Inflammatory macrophage treated with lipopolysaccharide for 1 hour (primary cell): Measurements from ENCODE around the gene PRDM2.

ENCODE experiments used
- DNase-seq, 2 donors: peaks; one replicate each; pipeline ENCODE4 v3.0.0-alpha.2; 2020 to 2022

Gene PRDM2

DNA sequence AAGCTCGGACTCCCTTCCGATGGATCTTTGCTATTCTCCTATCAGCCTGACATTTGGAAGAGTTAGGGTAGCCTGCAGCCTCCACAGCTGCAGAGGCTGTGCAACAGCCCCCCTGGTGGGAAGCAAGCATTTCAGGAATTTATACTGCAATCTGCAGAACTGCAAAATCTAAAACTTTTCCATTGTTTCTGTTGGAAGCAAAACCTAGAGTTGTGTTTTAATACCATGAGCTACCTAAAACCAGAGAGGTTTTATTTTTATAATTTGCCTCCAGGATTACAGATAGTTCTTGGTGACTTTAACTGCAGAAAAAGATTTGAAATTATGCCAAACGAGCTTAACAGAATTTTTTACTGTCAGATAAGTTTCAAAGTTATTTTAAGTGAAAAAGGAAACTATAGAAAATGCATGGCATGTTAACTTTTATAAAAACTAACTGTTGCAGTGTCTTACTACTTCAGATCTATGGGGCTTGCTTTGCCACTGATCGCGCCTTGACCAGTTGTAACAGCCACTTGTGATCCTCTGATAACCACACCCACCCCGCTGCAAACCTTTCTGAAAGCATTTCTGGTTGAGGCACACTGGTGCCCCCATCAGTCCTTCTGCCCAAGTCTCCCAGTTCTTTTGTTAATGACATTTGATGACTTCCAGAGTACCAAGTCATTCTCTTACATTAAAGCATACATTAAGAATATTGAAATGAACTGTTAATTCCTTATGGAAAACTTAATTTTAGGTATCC lies 64.8 kb downstream of the PRDM2 start:
- no peak for DNase-seq

DNA sequence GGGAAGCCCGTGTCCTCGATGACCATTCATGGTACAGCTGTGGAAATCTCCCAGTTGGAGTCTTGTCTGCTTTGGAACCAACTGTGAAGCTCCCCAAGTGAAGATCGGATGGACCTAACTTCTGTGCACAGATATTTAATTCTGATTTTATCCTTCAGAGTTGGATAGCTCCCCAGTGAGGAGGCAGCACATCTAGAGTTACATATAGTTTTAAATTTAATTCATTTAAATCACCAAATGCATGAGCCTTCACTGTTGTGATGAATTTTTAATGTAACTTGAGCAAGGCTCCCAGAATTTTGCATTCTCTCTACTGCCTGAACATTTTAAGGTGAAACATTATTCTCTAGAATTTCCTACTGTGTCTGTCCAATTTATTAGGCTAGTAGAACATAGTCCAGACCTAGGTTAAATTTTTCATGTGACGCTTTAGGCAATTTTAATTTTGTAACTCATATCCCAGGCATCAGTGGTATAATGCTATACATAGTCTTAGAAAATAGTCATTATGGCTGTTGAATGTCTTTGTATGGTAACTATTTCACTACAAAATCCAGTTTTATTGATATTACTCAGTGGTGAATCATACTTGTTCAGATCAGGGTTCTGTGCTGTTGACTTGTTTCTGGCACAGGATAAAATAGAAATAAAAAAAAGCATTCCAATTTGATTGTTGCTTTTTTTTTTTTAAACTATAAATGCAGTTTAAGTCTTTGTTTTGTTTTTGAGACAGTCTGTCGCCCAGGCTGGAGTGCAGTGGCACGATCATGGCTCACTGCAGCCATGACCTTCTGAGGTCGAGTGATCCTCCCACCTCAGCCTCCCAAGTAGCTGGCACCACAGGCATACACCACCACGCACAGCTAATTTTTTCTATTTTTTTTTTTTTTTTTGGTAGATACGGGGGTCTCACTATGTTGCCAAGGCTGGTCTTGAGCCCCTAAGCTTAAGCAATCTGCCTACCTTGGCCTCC lies 66.9 kb downstream of the PRDM2 start:
- no peak for DNase-seq

DNA sequence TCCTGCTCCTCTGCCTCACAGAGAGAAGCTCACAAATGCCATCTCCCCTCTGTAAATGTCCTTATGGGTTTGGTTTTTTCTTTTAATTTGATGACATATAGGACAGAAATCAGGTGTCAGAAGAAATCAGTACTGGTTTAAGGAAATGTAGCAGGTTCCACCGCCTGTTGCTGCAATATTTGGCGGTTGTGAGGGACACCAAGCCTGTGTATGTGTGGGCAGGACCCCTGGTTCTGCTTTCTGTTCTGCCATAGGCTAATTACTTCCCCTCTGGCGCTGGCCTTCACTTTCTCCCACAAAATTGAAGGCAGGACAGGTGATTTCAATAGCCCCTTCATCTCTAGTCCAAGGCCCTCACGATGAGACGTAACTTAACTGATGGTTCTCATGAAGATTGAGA lies 69.2 kb downstream of the PRDM2 start:
- DNase-seq = peak; percentile 69 to 81

DNA sequence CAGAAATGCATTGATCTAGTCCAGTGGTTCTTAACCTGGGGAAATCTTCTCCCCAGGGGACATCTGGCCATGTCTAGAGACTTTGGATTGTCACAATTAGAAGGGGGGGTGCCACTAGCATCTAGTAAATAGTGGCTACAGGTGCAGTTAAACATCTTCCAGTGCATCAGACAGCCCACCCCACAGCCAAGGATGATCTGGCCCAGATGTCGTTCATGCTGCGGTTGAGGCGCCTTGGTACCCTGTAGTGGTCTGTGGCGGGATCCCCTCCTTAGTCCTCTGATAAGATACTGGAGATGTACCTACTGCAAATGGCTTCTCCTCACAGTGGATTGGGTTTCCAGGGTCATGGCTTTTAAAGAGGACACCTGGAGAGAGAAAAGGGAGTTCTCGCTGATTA lies 69.8 kb downstream of the PRDM2 start:
- DNase-seq = no peak

DNA sequence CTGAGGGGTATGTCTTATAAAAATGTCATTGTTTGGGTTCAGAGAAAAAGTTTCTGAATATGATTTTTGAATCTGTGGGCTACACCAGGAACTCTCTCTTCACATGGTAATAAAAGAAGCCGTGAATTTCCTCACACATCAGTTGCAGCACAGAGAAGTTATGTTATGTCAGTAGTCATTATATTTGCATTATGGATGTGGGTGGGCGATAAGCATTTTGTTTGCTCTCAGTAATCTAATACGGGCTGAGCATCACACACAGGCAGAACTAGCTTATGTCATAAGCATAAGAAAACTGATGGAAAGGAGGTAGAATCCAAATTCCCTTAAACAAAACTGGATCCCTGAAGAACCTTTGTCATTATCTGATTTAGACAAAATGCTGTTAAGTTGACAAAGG lies 70.8 kb downstream of the PRDM2 start:
- DNase-seq = peak; percentile 58 to 78

DNA sequence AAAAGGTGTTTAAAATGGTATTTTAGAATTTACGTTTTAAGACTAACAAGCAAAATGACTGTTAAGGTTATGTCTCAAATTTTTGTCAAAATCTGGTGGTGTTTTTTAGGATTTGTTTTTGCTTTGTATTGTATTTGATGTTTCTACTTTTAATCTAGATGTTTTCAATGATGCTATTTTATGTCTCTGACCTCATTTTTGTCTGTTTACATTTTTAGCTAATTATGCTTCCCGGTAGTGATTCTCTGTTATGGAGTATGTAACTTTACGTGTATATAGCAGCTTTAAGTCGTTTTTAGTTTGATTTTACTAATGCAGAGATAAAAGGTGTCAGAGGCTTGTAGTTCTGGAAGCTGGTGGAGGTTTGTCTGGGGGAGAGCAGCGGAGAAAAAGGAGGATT lies 71.8 kb downstream of the PRDM2 start:
- DNase-seq = no peak

DNA sequence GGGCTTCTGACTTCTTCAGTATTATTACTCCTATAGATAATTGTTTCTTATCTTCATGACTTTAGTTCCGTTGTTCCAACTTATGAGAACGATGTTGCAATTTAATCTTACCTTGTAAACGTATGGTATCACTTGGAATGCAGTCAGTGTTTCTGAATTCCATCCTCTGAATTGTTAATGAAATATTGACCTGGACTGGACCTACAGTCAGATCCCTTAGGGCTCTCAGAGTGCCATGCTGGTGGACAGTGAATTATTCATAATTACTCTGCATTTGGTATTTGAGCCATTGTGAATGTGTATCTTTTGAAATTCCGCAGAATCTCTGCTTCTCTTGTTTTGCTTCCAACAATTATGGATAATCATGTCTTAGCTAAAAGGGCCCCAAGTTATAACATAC lies 72.3 kb downstream of the PRDM2 start:
- no peak for DNase-seq

DNA sequence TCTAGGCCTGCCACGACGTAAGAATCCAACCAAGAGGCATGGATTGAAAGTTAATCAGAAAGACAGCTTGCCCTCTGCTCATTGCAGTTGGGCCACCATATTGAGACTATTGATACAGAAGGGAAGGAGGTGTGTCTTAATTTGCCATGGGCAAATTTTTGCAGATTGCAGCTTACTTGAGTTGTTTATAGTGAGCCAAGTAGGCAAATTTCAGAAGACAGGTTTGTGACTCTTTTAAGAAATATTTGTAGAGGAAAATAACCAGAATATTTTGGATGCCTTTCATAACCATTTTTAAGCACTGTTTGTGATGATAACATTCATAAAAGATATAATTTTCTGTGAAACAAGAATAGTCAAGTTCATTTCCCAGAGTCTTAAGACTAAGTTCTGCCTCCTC lies 74.1 kb downstream of the PRDM2 start:
- no peak for DNase-seq

DNA sequence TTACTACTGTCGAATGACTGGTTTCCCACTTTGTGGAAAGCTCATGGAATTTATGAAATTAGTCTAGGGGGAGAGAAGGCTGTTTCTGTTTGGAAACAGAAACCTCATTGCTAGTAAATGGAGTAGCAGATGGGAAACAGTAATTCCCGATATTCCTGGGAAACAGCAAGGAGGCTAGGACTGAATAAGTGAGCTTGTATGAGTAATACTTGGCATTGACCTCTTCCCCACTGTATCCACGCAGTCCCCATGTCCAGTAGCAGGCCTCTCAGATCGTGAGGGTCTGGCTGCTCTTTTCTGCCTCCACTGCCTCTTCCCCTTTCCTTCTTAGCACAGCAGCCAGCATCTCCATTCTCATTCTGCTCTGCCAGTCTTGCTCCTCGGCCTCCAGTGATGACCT lies 75.5 kb downstream of the PRDM2 start:
- DNase-seq = no peak

DNA sequence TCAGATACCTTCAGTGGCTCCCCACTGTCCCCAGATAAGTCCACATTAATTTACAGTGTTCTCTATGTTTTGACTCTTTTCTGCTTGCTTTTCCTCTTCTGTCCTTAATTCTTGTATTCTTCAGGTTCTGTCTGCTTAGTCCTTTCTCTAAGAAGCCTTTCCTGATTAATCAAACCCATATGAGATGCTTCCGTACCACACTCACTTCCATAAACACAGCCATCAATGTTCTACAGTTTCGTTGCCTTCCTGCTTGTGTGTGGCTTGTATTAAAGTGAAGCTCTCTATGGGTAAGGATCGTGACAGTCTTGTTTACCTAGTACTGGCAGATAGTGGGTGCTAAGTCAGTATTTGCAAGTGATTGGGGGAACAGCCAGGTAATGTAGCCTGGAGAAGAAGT lies 75.9 kb downstream of the PRDM2 start:
- DNase-seq = no peak

DNA sequence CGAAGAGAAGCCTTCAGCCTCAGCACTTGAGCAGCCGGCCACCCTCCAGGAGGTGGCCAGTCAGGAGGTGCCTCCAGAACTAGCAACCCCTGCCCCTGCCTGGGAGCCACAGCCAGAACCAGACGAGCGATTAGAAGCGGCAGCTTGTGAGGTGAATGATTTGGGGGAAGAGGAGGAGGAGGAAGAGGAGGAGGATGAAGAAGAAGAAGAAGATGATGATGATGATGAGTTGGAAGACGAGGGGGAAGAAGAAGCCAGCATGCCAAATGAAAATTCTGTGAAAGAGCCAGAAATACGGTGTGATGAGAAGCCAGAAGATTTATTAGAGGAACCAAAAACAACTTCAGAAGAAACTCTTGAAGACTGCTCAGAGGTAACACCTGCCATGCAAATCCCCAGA lies 78.4 kb downstream of the PRDM2 start:
- no peak for DNase-seq

DNA sequence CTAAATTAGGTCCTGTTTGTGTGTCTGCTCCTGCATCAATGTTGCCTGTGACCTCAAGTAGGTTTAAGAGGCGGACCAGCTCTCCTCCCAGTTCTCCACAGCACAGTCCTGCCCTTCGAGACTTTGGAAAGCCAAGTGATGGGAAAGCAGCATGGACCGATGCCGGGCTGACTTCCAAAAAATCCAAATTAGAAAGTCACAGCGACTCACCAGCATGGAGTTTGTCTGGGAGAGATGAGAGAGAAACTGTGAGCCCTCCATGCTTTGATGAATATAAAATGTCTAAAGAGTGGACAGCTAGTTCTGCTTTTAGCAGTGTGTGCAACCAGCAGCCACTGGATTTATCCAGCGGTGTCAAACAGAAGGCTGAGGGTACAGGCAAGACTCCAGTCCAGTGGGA lies 79.9 kb downstream of the PRDM2 start:
- no peak for DNase-seq

DNA sequence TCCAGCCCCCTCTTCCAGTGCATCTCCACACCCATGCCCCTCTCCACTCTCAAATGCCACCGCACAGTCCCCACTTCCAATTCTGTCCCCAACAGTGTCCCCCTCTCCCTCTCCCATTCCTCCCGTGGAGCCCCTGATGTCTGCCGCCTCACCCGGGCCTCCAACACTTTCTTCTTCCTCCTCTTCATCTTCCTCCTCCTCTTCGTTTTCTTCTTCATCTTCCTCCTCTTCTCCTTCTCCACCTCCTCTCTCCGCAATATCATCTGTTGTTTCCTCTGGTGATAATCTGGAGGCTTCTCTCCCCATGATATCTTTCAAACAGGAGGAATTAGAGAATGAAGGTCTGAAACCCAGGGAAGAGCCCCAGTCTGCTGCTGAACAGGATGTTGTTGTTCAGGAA lies 80.8 kb downstream of the PRDM2 start:
- DNase-seq = no peak

DNA sequence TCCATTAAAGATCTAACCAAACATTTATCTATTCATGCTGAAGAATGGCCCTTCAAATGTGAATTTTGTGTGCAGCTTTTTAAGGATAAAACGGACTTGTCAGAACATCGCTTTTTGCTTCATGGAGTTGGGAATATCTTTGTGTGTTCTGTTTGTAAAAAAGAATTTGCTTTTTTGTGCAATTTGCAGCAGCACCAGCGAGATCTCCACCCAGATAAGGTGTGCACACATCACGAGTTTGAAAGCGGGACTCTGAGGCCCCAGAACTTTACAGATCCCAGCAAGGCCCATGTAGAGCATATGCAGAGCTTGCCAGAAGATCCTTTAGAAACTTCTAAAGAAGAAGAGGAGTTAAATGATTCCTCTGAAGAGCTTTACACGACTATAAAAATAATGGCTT lies 81.2 kb downstream of the PRDM2 start:
- no peak for DNase-seq

DNA sequence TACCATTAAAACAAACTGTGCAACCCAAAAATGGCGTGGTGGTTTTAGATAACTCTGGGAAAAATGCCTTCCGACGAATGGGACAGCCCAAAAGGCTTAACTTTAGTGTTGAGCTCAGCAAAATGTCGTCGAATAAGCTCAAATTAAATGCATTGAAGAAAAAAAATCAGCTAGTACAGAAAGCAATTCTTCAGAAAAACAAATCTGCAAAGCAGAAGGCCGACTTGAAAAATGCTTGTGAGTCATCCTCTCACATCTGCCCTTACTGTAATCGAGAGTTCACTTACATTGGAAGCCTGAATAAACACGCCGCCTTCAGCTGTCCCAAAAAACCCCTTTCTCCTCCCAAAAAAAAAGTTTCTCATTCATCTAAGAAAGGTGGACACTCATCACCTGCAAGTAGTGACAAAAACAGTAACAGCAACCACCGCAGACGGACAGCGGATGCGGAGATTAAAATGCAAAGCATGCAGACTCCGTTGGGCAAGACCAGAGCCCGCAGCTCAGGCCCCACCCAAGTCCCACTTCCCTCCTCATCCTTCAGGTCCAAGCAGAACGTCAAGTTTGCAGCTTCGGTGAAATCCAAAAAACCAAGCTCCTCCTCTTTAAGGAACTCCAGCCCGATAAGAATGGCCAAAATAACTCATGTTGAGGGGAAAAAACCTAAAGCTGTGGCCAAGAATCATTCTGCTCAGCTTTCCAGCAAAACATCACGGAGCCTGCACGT lies 82.1 kb downstream of the PRDM2 start:
- DNase-seq = peak; percentile 45 to 53

DNA sequence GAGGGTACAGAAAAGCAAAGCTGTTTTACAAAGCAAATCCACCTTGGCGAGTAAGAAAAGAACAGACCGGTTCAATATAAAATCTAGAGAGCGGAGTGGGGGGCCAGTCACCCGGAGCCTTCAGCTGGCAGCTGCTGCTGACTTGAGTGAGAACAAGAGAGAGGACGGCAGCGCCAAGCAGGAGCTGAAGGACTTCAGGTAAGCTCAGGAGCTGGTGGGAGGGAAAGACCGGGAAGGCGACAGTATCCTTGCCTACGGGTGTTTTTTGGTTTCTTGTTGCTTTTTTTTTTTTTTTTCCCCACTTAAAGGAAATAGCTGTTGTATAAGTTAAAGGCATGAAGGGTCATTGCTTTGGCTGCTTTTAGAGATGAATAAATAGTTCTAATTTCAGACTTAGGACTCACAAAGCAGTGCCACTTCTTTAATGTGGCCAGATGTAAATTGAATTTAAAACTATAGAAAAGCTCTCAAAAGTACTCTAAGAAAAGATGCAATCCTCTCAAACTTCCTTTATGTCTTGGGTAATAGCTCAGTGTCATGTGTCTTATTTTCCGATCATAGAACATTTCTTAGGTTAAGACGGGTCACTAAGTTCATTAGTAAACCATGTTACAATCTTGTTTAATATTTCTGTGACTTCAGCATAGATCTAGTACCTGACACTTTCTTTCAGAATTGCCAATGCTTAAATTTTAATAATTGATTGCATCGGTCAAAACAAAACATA lies 82.8 kb downstream of the PRDM2 start:
- DNase-seq = peak; percentile 40 to 48

DNA sequence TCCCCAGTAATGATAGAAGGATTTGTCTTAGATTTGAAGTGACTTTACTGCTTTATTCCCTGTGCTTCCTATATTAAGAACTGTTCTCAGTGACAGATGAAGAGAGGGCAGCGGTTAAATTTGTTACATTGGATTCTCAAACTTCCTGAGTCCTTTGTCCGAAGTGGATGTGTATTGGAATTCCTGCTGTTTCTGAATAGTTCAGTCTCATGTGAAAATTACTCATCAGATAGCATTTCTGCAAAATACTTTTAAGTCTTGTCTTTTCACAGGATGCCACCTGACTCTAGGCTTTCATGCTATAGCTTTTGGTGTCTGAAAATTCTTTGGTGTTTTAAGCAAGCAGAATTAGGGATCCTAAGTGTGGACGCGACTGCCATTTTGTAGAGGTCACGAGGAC lies 83.6 kb downstream of the PRDM2 start:
- peak in 1 of 2 donors; percentile 44 for DNase-seq

DNA sequence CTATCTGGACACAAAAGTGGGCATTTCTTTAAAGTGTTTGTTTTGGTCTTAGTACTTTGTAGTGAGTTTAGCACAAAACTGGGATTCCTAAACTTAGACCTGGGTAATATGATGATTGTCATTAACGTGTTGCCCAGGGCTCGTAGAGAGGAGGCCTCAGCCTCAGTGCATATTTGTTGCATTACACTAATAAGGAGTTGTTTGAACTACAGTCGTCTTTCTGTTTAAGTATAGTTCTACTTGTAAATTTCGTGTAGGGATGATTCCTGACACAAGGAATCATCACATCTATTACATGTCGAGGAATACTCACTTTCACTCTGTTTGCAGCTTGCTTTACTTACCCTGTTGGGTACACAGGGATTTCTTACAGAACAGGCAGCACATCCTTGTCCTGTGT lies 85.0 kb downstream of the PRDM2 start:
- no peak for DNase-seq

DNA sequence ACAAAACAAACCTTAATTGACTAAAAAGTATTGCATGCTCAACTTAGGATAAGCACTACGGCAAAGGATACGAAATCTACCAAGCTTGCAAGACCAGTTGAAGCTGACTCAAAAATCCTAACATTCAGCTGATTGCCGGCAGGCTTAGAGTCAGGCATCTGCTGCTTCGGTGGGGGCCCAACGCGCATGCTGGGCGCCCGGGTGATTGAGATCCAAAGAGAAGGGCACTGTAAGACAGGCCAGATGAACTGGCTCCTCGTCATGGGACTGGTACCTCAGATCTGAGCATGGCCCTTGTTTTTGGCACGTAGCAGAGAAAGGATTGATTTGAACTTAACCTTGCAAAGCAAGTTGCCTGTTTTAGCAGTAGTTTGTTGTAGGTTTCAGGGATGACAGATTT lies 86.6 kb downstream of the PRDM2 start:
- DNase-seq = no peak

DNA sequence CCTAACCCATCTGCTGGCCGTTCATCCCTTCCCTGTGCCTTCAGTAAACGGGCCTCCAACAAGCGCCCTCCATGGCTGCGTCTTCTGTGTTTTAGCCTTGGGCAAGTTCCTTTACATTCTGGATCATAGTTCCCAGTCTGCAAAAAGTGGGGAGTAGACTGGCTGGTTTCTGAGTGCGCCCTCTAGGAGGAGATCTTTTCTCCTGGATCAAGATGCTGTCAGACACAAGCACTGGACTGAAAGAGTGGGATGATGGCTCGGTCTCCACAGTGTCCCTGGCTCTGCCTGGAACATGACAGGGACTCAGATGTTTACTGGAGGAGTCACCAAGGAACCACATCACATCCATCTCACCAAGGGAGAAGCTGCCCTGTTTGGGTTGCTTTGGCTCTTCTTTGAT lies 88.8 kb downstream of the PRDM2 start:
- DNase-seq = no peak

DNA sequence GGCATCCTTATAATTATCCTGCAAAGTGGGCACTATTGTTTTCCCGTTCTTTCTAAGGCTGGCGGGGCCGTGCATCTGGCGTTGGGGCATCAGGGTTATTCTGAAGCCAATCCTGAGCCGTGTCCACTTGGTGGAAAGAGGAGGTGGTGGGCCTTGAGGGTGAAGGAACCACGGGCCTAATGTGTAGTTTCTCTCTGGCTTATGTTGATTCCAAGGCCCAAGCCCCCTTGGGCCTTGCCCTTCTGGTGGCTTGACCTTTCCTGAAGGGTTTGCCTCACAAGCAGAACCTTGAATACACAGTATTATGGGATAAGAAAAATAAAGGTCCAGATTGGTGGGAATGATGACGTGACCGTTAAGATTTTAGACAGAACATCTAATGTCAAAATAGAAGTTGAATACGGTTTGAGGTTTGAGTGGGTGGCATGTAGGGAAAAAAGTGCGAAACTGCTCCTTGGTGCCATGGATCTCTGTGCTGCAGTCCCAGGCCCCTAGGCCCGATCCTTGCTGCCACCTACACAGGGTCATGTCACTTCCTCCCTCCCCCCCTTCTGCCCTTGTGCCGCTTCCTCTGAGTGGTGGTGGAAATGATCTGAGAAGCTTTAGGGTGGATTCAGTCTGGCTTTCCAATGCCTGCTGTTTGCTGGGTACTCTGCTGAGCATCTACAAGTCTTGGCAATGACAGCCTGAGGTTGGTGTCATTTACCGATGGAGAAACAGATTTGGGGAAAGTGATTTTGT lies 90.5 kb downstream of the PRDM2 start:
- peak; percentile 16 to 24 for DNase-seq

DNA sequence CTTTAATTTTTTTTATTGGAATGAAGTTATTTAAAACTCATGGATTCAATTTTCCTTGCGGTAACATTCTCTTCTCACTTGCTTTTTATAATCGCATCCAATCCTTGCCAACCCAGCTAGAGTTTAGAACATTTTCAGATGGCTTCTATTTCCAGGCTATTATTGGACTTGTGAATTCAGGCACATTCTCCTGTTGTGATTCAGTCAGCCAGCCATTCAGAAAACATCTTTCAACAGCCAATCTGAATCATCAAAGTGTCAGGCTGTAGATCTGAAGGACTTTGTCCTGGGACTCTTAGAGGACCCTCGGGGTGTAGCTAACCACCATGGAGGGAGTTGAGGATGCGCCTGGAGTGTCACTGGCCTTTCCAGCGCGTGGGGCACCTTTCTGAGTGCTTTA lies 92.4 kb downstream of the PRDM2 start:
- no peak for DNase-seq
